MM.1S (cell line): ENCODE results near the gene RPS19BP1.

Source experiments
- DNase-seq: peaks from one replicate; pipeline ENCODE4 v3.0.0-alpha.2; 2015
- H2AFZ ChIP-seq: fragments of 300-600 bp; sonication (generic); 2 replicates; pipeline ENCODE4 v1.6.0; 2016; ENCODE audit warnings: antibody characterized with exemption, low read length
- H3F3A ChIP-seq: fragments of 300-600 bp; sonication (generic); 2 replicates; pipeline ENCODE4 v1.6.1; 2016; ENCODE audit warnings: mild to moderate bottlenecking, antibody characterized with exemption, low read length, moderate library complexity, mixed read lengths; ENCODE audit not compliant: insufficient read depth
- H3K27ac ChIP-seq: fragments of 300-600 bp; sonication (generic); 2 replicates; pipeline ENCODE4 v1.5.1; 2016; ENCODE audit warnings: mild to moderate bottlenecking, low read length
- H3K27me3 ChIP-seq: fragments of 300-600 bp; sonication (generic); replicated peaks from 2 replicates; pipeline ENCODE4 v1.6.0; 2016; ENCODE audit warnings: low read length; ENCODE audit not compliant: insufficient read depth
- H3K36me3 ChIP-seq: fragments of 300-600 bp; sonication (generic); replicated peaks from 2 replicates; pipeline ENCODE4 v1.6.1; 2016; ENCODE audit warnings: mild to moderate bottlenecking, low read length, mixed read lengths; ENCODE audit not compliant: insufficient read depth
- H3K4me1 ChIP-seq: fragments of 300-600 bp; sonication (generic); 2 replicates; pipeline ENCODE4 v1.6.1; 2016; ENCODE audit warnings: low read length, mixed read lengths
- H3K4me2 ChIP-seq: fragments of 300-600 bp; sonication (generic); 2 replicates; pipeline ENCODE4 v1.6.0; 2016; ENCODE audit warnings: low read depth, low read length
- H3K4me3 ChIP-seq: fragments of 300-600 bp; sonication (generic); 2 replicates; pipeline ENCODE4 v1.5.1; 2016; ENCODE audit warnings: low read length, mixed read lengths
- H3K79me2 ChIP-seq: fragments of 300-600 bp; sonication (generic); 2 replicates; pipeline ENCODE4 v1.6.1; 2016; ENCODE audit warnings: mixed run types, low read length, mixed read lengths
- H3K9ac ChIP-seq: fragments of 300-600 bp; sonication (generic); 2 replicates; pipeline ENCODE4 v1.6.1; 2016; ENCODE audit warnings: low read length, mixed read lengths
- H3K9me2 ChIP-seq: fragments of 300-600 bp; sonication (generic); replicated peaks from 2 replicates; pipeline ENCODE4 v1.6.1; 2016; ENCODE audit warnings: mild to moderate bottlenecking, low read length, mixed read lengths; ENCODE audit not compliant: insufficient read depth
- H3K9me3 ChIP-seq: fragments of 300-600 bp; sonication (generic); replicated peaks from 2 replicates; pipeline ENCODE4 v1.6.1; 2016; ENCODE audit warnings: mild to moderate bottlenecking, low read length, mixed read lengths; ENCODE audit not compliant: insufficient read depth
- H4K20me1 ChIP-seq: fragments of 300-600 bp; sonication (generic); 2 replicates; pipeline ENCODE4 v1.6.1; 2016; ENCODE audit warnings: mild to moderate bottlenecking, low read length, moderate library complexity, mixed read lengths; ENCODE audit not compliant: insufficient read depth
- EZH2 ChIP-seq: fragments of 300-600 bp; sonication (generic); optimal IDR thresholded peaks from 2 replicates; pipeline ENCODE3; 2017; ENCODE audit warnings: low read depth, mild to moderate bottlenecking, antibody characterized with exemption, low read length, mixed read lengths
- EZH2phosphoT487 ChIP-seq: fragments of 300-600 bp; sonication (generic); IDR thresholded peaks from 2 replicates; pipeline ENCODE4 v1.6.1; 2018; ENCODE audit warnings: antibody characterized with exemption, low read length
- TF ChIP-seq, protein P1 (sequence below): fragments of 300-600 bp; sonication (generic); IDR thresholded peaks from 2 replicates; pipeline ENCODE4 v1.5.1; 2016; ENCODE audit warnings: antibody characterized with exemption, low read length, mixed read lengths

Gene RPS19BP1

DNA sequence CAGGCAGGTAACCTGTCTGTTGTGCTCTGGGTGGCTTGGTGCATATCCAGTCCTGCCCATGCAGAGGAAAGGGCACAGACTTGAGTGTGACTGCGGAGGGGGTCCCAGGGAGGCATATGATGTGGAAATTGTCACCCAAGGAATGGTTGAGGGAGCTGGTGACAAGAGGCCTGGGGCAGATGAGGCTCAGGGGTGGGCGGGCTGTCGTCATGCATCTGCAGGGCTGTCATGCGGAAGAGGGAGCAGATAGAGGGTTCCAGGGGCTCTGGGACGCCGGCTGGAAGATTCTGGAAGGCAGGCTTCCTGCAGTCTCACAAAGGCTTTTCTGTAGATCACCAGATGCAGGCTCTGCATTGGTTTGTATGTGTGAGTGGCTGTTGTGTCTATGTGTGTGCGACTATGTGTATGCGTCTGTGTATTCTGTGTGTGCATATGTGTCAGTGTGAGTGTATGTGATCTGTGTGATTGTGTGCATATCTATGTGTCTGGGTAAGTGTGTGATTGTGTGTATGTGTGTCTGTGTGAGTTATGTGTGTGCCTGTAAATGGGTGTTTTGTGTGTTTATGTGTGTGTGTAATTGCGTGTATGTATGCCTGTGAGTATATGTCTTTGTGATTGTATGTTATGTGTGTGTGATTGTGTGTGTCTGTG, 30.4 kb upstream of the RPS19BP1 start:
- Histone ChIP-seq H3K27me3 (peaks cover 39% of the 10 kb centered on the region), H3F3A (no peaks in the 10 kb centered on the region), H3K9ac (no peak overlapping the region), H4K20me1 (no peaks in the 10 kb centered on the region), H3K36me3 (no peaks in the 10 kb centered on the region), H3K4me3 (no peak overlapping the region), H3K4me1 (peaks cover 11% of the 10 kb centered on the region), H3K27ac (no peak overlapping the region), H3K79me2 (no peaks in the 10 kb centered on the region), H3K9me2 (no peaks in the 10 kb centered on the region), H3K4me2 (no peak overlapping the region), H2AFZ (no peak overlapping the region), H3K9me3 (no peaks in the 10 kb centered on the region)
- TF ChIP-seq, protein P1, sequence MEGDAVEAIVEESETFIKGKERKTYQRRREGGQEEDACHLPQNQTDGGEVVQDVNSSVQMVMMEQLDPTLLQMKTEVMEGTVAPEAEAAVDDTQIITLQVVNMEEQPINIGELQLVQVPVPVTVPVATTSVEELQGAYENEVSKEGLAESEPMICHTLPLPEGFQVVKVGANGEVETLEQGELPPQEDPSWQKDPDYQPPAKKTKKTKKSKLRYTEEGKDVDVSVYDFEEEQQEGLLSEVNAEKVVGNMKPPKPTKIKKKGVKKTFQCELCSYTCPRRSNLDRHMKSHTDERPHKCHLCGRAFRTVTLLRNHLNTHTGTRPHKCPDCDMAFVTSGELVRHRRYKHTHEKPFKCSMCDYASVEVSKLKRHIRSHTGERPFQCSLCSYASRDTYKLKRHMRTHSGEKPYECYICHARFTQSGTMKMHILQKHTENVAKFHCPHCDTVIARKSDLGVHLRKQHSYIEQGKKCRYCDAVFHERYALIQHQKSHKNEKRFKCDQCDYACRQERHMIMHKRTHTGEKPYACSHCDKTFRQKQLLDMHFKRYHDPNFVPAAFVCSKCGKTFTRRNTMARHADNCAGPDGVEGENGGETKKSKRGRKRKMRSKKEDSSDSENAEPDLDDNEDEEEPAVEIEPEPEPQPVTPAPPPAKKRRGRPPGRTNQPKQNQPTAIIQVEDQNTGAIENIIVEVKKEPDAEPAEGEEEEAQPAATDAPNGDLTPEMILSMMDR, result no peak
- TF ChIP-seq EZH2phosphoT487, result no peak
- TF ChIP-seq EZH2, result no peak
- DNase-seq, result no peak

DNA sequence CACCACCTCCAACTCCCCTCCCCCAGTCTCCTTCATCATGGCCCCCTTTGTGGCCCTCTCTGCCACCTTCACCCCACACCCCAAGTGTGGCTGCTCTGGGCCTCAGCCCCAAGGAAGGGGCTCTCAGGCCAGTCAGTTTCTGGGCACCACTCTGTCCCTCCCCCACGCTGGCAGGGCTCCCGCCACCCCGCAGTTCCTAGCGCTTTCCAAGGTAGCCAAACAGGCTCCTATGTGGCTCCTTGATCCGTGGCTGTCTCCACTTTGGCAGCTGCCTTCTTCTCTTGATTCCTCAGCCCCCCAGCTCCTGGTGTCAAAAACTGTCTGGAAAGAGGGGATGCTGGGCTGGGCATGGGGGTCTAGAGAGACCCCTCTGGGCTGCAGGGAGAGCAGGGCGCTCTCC, 27.6 kb upstream of the RPS19BP1 start:
- Histone ChIP-seq H3K9ac (no peak overlapping the region), H3K9me3 (no peaks in the 10 kb centered on the region), H3K4me3 (no peak overlapping the region), H3K27ac (no peak overlapping the region), H3K27me3 (peaks cover 63% of the 10 kb centered on the region), H3K79me2 (no peaks in the 10 kb centered on the region), H3K4me1 (no peaks in the 10 kb centered on the region), H3K4me2 (no peak overlapping the region), H4K20me1 (no peaks in the 10 kb centered on the region), H3K36me3 (no peaks in the 10 kb centered on the region), H2AFZ (no peak overlapping the region), H3F3A (no peaks in the 10 kb centered on the region), H3K9me2 (no peaks in the 10 kb centered on the region)
- DNase-seq, result no peak
- TF ChIP-seq EZH2phosphoT487, result no peak
- TF ChIP-seq, protein P1, result no peak
- TF ChIP-seq EZH2, result no peak

DNA sequence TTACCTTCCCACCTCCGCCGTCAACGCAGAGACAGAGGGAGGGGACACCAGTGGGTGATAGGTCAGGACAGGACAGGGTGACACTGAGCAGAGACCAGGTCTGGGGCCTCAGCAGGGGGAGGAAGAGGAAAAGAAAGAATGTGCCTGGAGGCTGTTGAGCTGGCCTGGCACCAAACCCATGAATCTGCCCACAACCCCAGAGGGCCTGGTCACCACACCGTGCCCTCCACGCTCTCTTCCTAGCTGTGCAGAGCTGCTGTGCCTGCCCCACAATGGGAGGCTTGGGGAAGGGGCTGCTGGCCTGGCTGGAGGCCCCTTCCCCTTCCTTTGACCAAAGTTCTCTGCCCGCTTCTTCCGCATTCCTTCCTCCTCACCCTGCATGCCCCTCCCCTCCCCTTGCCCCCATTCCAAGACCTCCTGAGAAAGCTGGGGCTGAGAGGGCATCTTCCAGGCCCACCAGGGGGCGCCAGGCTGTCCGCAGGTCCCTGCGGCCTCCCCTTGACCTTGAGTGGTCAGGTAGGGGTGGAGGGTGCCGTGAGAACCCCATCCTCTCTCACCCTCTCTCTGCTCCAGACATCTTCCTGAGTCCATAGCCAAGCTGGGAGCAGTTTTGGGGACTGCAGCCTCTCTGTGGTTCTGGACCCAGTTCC, 27.0 kb upstream of the RPS19BP1 start:
- no peak for DNase-seq
- no peak for TF ChIP-seq EZH2phosphoT487
- no peak for TF ChIP-seq EZH2
- TF ChIP-seq, protein P1, result peak; percentile 70
- H4K20me1 ChIP-seq, result no peaks in the 10 kb centered on the region

More for the DNA sequence above, 27.0 kb upstream of the RPS19BP1 start:
- Histone ChIP-seq H3K4me1 (no peaks in the 10 kb centered on the region), H3K36me3 (no peaks in the 10 kb centered on the region), H3K9ac (no peak overlapping the region), H3K9me3 (no peaks in the 10 kb centered on the region), H3K4me2 (no peak overlapping the region), H3K4me3 (no peak overlapping the region), H3K27ac (no peak overlapping the region), H3F3A (no peaks in the 10 kb centered on the region), H3K9me2 (no peaks in the 10 kb centered on the region), H2AFZ (no peak overlapping the region), H3K27me3 (peaks cover 63% of the 10 kb centered on the region), H3K79me2 (no peaks in the 10 kb centered on the region)
